AG04449 (cell line): ENCODE data around the gene LOXL3.

ENCODE experiments used
- CTCF ChIA-PET: fragments of 350-600 bp; formaldehyde crosslinking; extraction: SDS; loops from one replicate; lab custom pipeline; 2021; ENCODE audit warnings: antibody characterized with exemption; lab: Yijun Ruan, JAX
- POLR2A ChIA-PET: fragments of 400-600, 350-600 bp; formaldehyde crosslinking; extraction: SDS; loops from one replicate; lab custom pipeline; 2020; ENCODE audit warnings: antibody characterized with exemption, inconsistent platforms; lab: Yijun Ruan, JAX
- DNase-seq: peaks from one replicate; pipeline ENCODE4 v3.0.0-alpha.2; 2010; ENCODE audit warnings: low read depth, low spot score
- H3K4me3 ChIP-seq: 2 replicates; pipeline ENCODE4 v1.5.1; 2011; ENCODE audit warnings: low read depth, mild to moderate bottlenecking, control low read depth, low read length
- CTCF ChIP-seq: IDR thresholded peaks from one replicate; pipeline ENCODE4 v1.5.1; 2011; ENCODE audit warnings: mild to moderate bottlenecking, moderate library complexity, low read length, control low read depth, inconsistent platforms; ENCODE audit not compliant: insufficient read depth; ENCODE audit errors: missing control alignments

The LOXL3 gene

DNA sequence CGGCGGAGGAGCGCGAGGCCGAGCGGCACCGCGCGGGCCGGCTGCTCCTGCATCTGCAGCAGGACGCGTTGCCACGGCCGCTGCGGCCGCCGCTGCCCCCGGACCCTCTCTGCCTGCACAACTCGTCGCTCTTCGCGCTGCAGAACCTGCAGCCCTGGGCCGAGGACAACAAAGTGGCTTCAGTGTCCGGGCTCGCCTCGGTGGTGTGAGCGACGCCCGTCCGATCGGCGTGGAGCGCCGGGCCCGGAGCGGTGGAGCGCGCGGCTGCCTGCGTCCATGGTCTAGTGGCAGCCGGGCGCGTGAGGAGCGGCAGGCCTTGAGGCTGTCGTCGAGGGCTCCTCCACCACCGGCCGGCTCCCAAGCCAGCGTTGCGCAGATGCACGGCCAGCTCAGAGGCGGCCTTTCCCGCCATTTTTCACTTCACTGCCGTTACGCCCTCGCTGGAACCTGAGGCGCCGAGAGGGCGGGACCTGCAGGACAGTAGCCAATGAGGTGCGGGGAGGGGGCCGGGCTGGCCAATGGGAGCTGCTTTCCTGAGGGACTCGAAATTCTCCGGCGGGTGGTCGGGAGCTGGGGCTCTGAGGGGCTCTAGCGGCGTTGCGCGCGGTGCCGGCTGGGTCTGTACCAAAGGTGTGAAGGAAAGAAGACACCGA lies 37.6 kb downstream of the LOXL3 start:
- CTCF ChIA-PET: interaction anchor here (1.9 to 2.0 kb wide), 2 partner anchors 10 to 13 kb away, joined by 4 read pairs; partner anchors contain the start of genes AUP1, DQX1 and HTRA2
- no peak for TF ChIP-seq CTCF
- POLR2A ChIA-PET: interaction anchor here (0.6 to 0.8 kb wide), 2 partner anchors 9 to 14 kb away, joined by 3 to 5 read pairs; partner anchors contain the start of genes HTRA2 and PCGF1
- H3K4me3 ChIP-seq: peak overlapping the region; percentile 8; the same call in 1 of the 2 replicates
- no peak for DNase-seq

DNA sequence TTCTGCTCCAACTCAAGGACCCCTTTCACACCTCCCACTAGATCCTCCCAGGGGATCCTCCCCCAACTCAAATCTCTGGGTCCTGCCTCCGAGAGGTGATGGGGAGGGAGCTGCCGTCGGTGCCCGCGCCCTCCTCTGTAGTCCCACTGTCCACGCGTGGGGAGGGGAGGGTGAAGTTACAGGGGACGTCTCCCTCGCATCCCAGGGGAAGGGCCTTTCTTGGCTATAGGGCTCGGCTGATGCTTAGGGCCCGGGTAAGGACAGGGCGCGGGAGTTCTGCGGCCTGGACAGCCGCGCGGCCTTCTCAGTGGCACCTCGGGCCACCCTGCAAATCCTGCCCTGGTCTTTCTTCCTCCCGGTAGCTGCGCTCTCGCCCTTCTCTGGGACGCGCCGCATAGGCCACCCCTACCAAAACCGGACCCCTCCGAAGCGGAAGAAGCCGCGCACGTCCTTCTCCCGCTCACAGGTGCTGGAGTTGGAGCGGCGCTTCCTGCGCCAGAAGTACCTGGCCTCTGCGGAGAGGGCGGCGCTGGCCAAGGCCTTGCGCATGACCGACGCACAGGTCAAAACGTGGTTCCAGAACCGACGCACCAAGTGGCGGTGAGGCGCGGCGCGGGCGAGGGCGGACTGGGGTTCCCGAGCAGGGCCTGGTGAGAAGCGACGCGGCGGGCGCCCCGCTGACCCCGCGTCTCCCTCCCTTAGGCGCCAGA lies 38.3 kb downstream of the LOXL3 start:
- DNase-seq: no peak
- no peak for TF ChIP-seq CTCF
- ChIA-PET CTCF (interaction anchor here (2.0 kb wide), 1 partner anchor 11 kb away, joined by 4 read pairs; the partner anchor contains the start of gene DQX1), POLR2A (interaction anchor here (0.8 kb wide), 1 partner anchor 8 kb away, joined by 3 read pairs; the partner anchor contains the start of gene PCGF1)
- no peak overlapping the region for H3K4me3 ChIP-seq

DNA sequence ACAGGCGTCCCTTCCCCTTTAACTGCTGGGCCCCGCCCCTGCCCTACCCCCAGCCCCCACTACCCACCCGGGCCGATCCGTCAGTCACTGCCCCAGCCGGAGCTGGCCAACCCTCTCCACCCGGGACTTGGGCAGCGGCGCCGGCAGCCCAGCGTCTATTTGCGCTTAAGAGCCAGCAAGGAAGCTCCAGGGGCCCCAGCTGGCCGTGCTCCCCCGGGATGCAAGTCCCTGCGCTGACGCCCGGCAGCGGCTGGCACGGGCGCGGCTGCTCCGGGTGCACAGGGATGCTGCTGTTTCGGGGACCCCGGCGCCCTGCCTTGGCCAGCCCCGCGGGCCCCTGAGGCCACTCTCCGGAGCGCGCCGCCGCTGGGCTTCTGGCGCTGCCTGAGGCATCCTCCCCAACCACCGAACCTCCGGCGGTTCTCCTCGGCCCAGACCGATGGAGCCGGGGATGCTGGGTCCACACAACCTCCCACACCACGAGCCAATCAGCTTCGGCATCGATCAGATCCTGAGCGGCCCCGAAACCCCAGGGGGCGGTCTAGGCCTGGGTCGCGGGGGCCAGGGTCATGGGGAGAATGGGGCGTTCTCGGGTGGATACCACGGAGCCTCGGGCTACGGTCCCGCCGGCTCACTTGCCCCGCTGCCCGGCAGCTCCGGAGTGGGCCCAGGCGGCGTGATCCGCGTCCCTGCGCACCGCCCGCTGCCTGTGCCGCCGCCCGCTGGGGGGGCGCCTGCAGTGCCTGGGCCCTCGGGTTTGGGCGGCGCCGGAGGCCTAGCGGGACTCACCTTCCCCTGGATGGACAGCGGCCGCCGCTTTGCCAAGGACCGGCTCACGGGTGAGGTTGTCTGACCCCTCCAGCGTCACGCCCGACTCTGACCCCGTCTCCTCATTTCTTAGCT lies 39.1 kb downstream of the LOXL3 start, which contains the start of gene TLX2:
TSS of gene TLX2 (plus strand) at position 83 of the 903 bp plus-strand sequence. CDS start at position 440, 357 bp downstream.
- TF ChIP-seq CTCF: no peak
- no peak within 1 kb of the TSS for H3K4me3 ChIP-seq
- ChIA-PET POLR2A (no interaction called here), CTCF (interaction anchor here (2.0 kb wide), 1 partner anchor 12 kb away, joined by 4 read pairs; the partner anchor contains the start of gene DQX1)
- DNase-seq: no peak

- DNase-seq: no peak
- TF ChIP-seq CTCF: no peak
- H3K4me3 ChIP-seq: no peak overlapping the region
- POLR2A ChIA-PET: no interaction called here
- CTCF ChIA-PET: interaction anchor here (1.1 kb wide), 1 partner anchor 10 kb away, joined by 3 read pairs; no protein-coding TSS in a partner anchor
These were observed 40.0 kb downstream of the LOXL3 start for GRCh38 chr2:74513605-74514367.

- ChIA-PET POLR2A (no interaction called here), CTCF (interaction anchor here (1.0 to 1.1 kb wide), 2 partner anchors 9 to 19 kb away, joined by 3 read pairs; no protein-coding TSS in a partner anchor)
- no peak for TF ChIP-seq CTCF
- no peak for DNase-seq
- no peak overlapping the region for H3K4me3 ChIP-seq
These were observed 40.8 kb downstream of the LOXL3 start for GRCh38 chr2:74512744-74513604.
